Adrenal gland (tissue), 12 donors: Measurements from ENCODE around the gene PRDM16. TPM values are rescaled to one million over a fixed set of nuclear protein-coding genes. Genes with fewer than 3 reads are reported as not detected.

Experiments
- DNase-seq, 7 donors: peaks; one replicate each; pipeline ENCODE4 v3.0.0-alpha.2; 2019 to 2020
- H3K27ac ChIP-seq, 5 donors: fragments of 200-600 bp; sonication (generic) in 4 of 5; 1 replicate in 3 of 5; 2 replicates in 2 of 5; pipeline versions ENCODE4 v1.5.1 to v1.8.0; 2016 to 2020; ENCODE audit warnings: mild to moderate bottlenecking in 1 of 5
- H3K27me3 ChIP-seq: fragments of 200-600 bp; 2 replicates; pipeline ENCODE4 v1.8.0; 2021
- H3K36me3 ChIP-seq, 2 donors: fragments of 200-600 bp; replicated peaks in 1 of 2; 1 replicate in 1 of 2; 2 replicates in 1 of 2; pipeline versions ENCODE4 v1.5.1 to v1.8.0; 2018 to 2022
- H3K4me1 ChIP-seq, 2 donors: fragments of 200-600 bp; replicated peaks in 1 of 2; 1 replicate in 1 of 2; 2 replicates in 1 of 2; pipeline versions ENCODE4 v1.5.1 to v1.8.0; 2018 to 2021
- H3K4me3 ChIP-seq, 4 donors: fragments of 200-600 bp; sonication (generic) in 3 of 4; one replicate each; pipeline ENCODE4 v1.5.1; 2016 to 2018
- H3K9me3 ChIP-seq, 3 donors: fragments of 200-600 bp; sonication (generic) in 1 of 3; replicated peaks in 1 of 3; 1 replicate in 2 of 3; 2 replicates in 1 of 3; pipeline versions ENCODE4 v1.5.1 to v1.8.0; 2016 to 2021
- CTCF ChIP-seq, 6 experiments: fragments of 450-650 bp in 4 of 6; fragments of 200-600 bp in 2 of 6; sonication (generic) in 1 of 6; IDR thresholded peaks; 1 replicate in 5 of 6; 2 replicates in 1 of 6; pipeline versions ENCODE4 v1.5.1 to v1.8.0; 2016 to 2021; ENCODE audit warnings: antibody characterized with exemption in 6 of 6, mild to moderate bottlenecking in 2 of 6, moderate library complexity in 1 of 6
- POLR2A ChIP-seq, 2 donors: fragments of 450-650 bp; IDR thresholded peaks; one replicate each; pipeline ENCODE4 v1.6.1; 2017; ENCODE audit warnings: antibody characterized with exemption in 2 of 2, mild to moderate bottlenecking in 2 of 2, moderate library complexity in 1 of 2
- WGBS, 4 donors: extraction: QIAGEN DNeasy Blood & Tissue Kit in 2 of 4; methylation state at CpG; one replicate each; pipeline versions ENCODE4 v1.1.5 to v1.1.7; 2013 to 2017; 5-methylcytosine and 5-hydroxymethylcytosine counted together
- intact Hi-C, 2 donors: fragments of 100-400 bp; cut with DNase I; formaldehyde crosslinking; loops; one replicate each; pipeline versions ENCODE4 v1.14.1 to v1.15.0; 2022 to 2023
- polyA plus RNA-seq, 3 donors: library from polyadenylated mRNA; stranded (reverse); fragments of 200-250 nt in 2 of 3; fragments of 350-450 nt in 1 of 3; fragmentation: Illumina TruSeq in 1 of 3; extraction: RNeasy Lipid Tissue Mini Kit (QIAGEN cat#74804) in 1 of 3; gene quantifications; one replicate each; pipeline ENCODE4 v1.2.3, GENCODE V29; 2013 to 2014
- total RNA-seq, 9 donors: library from RNA; depleted of rRNA in 4 of 9; stranded (reverse); fragments of >200 nt in 4 of 9; fragments of 120-200 nt in 1 of 9; fragmentation: NEBNext Ultra II Directional in 1 of 9; extraction: Animal tissue kit (Norgen Biotek cat#: 25700) in 1 of 9; gene quantifications; one replicate each; pipeline versions ENCODE4 v1.1.0 to v1.2.4, GENCODE V29; 2013 to 2023
- donor health status: healthy with polysubstance abuse.
- donor health status: Bipolar disorder and iron deficiency.
- donor health status: DM: yes; HTN: yes; CAD: no.
- donor health status: DM: no; HTN: no; CAD: no.
- donor health status: DM: no; HTN: no; CAD: no.
- donor health status: DM: yes; HTN: yes; CAD: no.

The PRDM16 gene
- total and polyA plus RNA-seq, 12 donors, result 0.04 to 2.8 (median 0.61) TPM; not detected in 1

DNA sequence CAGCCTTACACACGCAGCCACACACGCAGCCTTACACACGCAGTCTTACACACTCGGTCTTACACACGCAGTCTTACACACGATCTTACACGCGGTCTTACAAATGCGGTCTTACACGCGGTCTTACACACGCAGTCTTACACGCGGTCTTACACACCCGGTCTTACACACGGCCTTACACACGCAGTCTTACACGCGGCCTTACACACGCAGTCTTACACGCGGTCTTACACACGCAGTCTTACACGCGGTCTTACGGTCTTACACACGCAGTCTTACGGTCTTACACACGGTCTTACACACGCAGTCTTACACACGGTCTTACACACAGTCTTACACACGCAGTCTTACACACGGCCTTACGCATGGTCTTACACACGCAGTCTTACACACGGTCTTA, 111.9 kb downstream of the PRDM16 start:
- WGBS, 4 donors, result 87 to 96% (median 92%) methylated on average over 36 of the region's 36 CpGs
- DNase-seq, result no peak
- intact Hi-C loops, result no loop called here
- Histone ChIP-seq H3K4me3 (no peak overlapping the region), H3K36me3 (no peaks in the 10 kb centered on the region), H3K27me3 (peaks cover 4% of the 10 kb centered on the region), H3K9me3 (no peaks in the 10 kb centered on the region), H3K4me1 (no peaks in the 10 kb centered on the region), H3K27ac (no peak overlapping the region)
- TF ChIP-seq POLR2A (IDR thresholded peaks at IDR 0.05) (no peak), CTCF (IDR thresholded peaks at IDR 0.05) (no peak)

GRCh38 chr1:3181956-3182355, 113.0 kb downstream of the PRDM16 start:
- H3K9me3 ChIP-seq, result no peaks in the 10 kb centered on the region
- peaks cover 4% of the 10 kb centered on the region for H3K27me3 ChIP-seq
- no peak overlapping the region for H3K27ac ChIP-seq
- WGBS, 4 donors, result 76 to 90% (median 85%) methylated on average over 6 to 14 of the region's 14 CpGs
- intact Hi-C loops, result no loop called here
- no peak for DNase-seq
- no peaks in the 10 kb centered on the region for H3K4me1 ChIP-seq
- H3K4me3 ChIP-seq, result no peak overlapping the region
- TF ChIP-seq POLR2A (IDR thresholded peaks at IDR 0.05), result no peak
- TF ChIP-seq CTCF (IDR thresholded peaks at IDR 0.05), result no peak
- H3K36me3 ChIP-seq, result no peaks in the 10 kb centered on the region

DNA sequence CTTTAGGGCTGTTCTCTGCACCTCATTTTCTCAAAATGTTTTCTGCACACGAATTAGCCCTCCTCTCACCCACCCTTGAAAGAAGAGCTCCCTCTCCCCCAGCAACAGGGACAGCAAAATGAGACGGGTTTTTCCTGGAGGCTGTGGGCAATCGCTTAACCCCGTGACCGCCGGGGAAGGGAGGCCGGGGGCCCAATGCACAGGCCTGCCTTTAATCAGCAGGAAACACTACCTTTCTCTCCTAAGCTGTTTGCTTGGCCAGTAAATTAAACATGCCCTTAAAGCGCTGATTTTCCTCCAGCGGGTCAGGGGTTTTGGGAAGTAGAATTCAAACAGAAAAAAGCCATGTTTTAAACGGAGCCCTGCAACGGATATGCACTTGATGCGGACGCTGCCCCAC, 114.4 kb downstream of the PRDM16 start:
- WGBS, 4 donors, result 48 to 62% (median 56%) methylated on average over 13 of the region's 13 CpGs
- DNase-seq, result no peak
- Histone ChIP-seq H3K27ac (no peak overlapping the region), H3K4me3 (no peak overlapping the region), H3K9me3 (no peaks in the 10 kb centered on the region), H3K36me3 (no peaks in the 10 kb centered on the region), H3K27me3 (peaks cover 4% of the 10 kb centered on the region), H3K4me1 (no peaks in the 10 kb centered on the region)
- intact Hi-C loops, result no loop called here
- TF ChIP-seq POLR2A (IDR thresholded peaks at IDR 0.05), result no peak
- no peak for TF ChIP-seq CTCF (IDR thresholded peaks at IDR 0.05)

DNA sequence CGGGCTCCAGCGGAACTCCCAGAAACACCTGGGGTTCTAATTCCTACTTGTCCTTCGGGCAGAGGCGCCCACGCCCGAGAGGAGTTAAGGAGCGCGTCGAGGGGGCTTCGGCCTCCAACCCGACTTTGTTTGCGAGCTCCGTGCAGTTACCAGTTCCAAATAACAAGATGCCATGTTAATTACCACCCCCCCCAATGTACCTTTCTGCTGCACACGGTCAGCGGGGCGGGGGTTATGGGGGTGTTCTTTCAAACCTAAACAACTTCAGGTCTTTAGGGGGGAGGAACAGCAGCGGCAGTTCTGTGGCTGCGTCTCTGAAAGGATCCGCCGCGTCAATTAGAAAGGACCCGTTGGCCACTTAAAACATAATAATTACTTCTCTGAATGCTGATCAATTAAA, 114.8 kb downstream of the PRDM16 start:
- H3K27ac ChIP-seq, result no peak overlapping the region
- no peak overlapping the region for H3K4me3 ChIP-seq
- H3K4me1 ChIP-seq, result no peaks in the 10 kb centered on the region
- no peak for DNase-seq
- intact Hi-C loops, result no loop called here
- WGBS, 4 donors, result 61 to 73% (median 71%) methylated on average over 10 to 22 of the region's 22 CpGs
- H3K27me3 ChIP-seq, result peaks cover 4% of the 10 kb centered on the region
- TF ChIP-seq CTCF (IDR thresholded peaks at IDR 0.05) (no peak), POLR2A (IDR thresholded peaks at IDR 0.05) (no peak)
- H3K36me3 ChIP-seq, result no peaks in the 10 kb centered on the region
- H3K9me3 ChIP-seq, result no peaks in the 10 kb centered on the region
